ENCODE measurements around the gene PPM1N.

PPM1N gene

GRCh38 chr19:45498411-45499195, at the start of gene PPM1N:
TSS of gene PPM1N (plus strand) at chr19:45498443. CDS start at chr19:45498473, 30 bp downstream.
- peak; percentile 38 for DNase-seq

GRCh38 chr19:45448887-45449299, 49.4 kb upstream of the PPM1N start:
- DNase-seq: no peak

GRCh38 chr19:45450012-45450333, 48.3 kb upstream of the PPM1N start:
- DNase-seq: peak; percentile 38

- DNase-seq: peak; percentile 68
Measured at GRCh38 chr19:45451131-45451849, 47.0 kb upstream of the PPM1N start.

- no peak for DNase-seq
Measured at GRCh38 chr19:45451850-45452387, 46.3 kb upstream of the PPM1N start.

GRCh38 chr19:45455707-45456499, 42.3 kb upstream of the PPM1N start:
- DNase-seq: peak; percentile 89

- no peak for DNase-seq
Measured at GRCh38 chr19:45456500-45456815, 41.8 kb upstream of the PPM1N start.

GRCh38 chr19:45457776-45458175, 40.5 kb upstream of the PPM1N start:
- no peak for DNase-seq

GRCh38 chr19:45460807-45461347, 37.4 kb upstream of the PPM1N start:
- DNase-seq: peak; percentile 29

GRCh38 chr19:45462174-45462573, 36.1 kb upstream of the PPM1N start:
- DNase-seq: no peak

GRCh38 chr19:45463241-45463640, 35.0 kb upstream of the PPM1N start:
- DNase-seq: no peak

GRCh38 chr19:45464274-45464673, 34.0 kb upstream of the PPM1N start:
- DNase-seq: no peak

- DNase-seq: no peak
Measured at GRCh38 chr19:45464852-45465441, 33.3 kb upstream of the PPM1N start.

- DNase-seq: no peak
Measured at GRCh38 chr19:45467115-45467455, 31.2 kb upstream of the PPM1N start.

GRCh38 chr19:45467456-45468158, 30.6 kb upstream of the PPM1N start, which contains the start of gene FOSB:
TSS of gene FOSB (plus strand) at chr19:45467996. CDS start at chr19:45468587, 591 bp downstream.
- DNase-seq: peak; percentile 94

- DNase-seq: peak; percentile 42
Measured at GRCh38 chr19:45468159-45468651, 30.0 kb upstream of the PPM1N start.

- peak; percentile 66 for DNase-seq
Measured at GRCh38 chr19:45468803-45469131, 29.5 kb upstream of the PPM1N start.

- peak; percentile 94 for DNase-seq
Measured at GRCh38 chr19:45469132-45469944, 28.9 kb upstream of the PPM1N start.

- no peak for DNase-seq
Measured at GRCh38 chr19:45469945-45470761, 28.1 kb upstream of the PPM1N start.

- DNase-seq: no peak
Measured at GRCh38 chr19:45470762-45471081, 27.5 kb upstream of the PPM1N start.

Measured in RPMI8226 (cell line).